GM10847 (cell line): ENCODE data around the gene CRIM1.

Experiments used
- POLR2A ChIP-seq: IDR thresholded peaks from 2 replicates; pipeline ENCODE4 v1.6.1; 2011; ENCODE audit not compliant: insufficient read length; ENCODE audit errors: extremely low read depth

Gene CRIM1

GRCh38 chr2:36463365-36463764, 107.8 kb downstream of the CRIM1 start:
- no peak for TF ChIP-seq POLR2A

- no peak for TF ChIP-seq POLR2A
These were observed 108.6 kb downstream of the CRIM1 start for GRCh38 chr2:36464006-36464721.

GRCh38 chr2:36466135-36466534, 110.6 kb downstream of the CRIM1 start:
- no peak for TF ChIP-seq POLR2A

GRCh38 chr2:36468463-36469105, 113.0 kb downstream of the CRIM1 start:
- TF ChIP-seq POLR2A, result no peak

- no peak for TF ChIP-seq POLR2A
These were observed 113.5 kb downstream of the CRIM1 start for GRCh38 chr2:36469106-36469477.

GRCh38 chr2:36469710-36470109, 114.1 kb downstream of the CRIM1 start:
- TF ChIP-seq POLR2A, result no peak

- no peak for TF ChIP-seq POLR2A
These were observed 117.7 kb downstream of the CRIM1 start for GRCh38 chr2:36473230-36473629.

GRCh38 chr2:36476411-36476810, 120.8 kb downstream of the CRIM1 start:
- TF ChIP-seq POLR2A, result no peak

- no peak for TF ChIP-seq POLR2A
These were observed 121.7 kb downstream of the CRIM1 start for GRCh38 chr2:36477315-36477714.

- TF ChIP-seq POLR2A, result no peak
These were observed 122.2 kb downstream of the CRIM1 start for GRCh38 chr2:36477746-36478145.

- TF ChIP-seq POLR2A, result no peak
These were observed 122.8 kb downstream of the CRIM1 start for GRCh38 chr2:36478332-36478738.

- TF ChIP-seq POLR2A, result no peak
These were observed 123.4 kb downstream of the CRIM1 start for GRCh38 chr2:36478999-36479398.

GRCh38 chr2:36479406-36479805, 123.8 kb downstream of the CRIM1 start:
- TF ChIP-seq POLR2A, result no peak

GRCh38 chr2:36480028-36480427, 124.5 kb downstream of the CRIM1 start:
- TF ChIP-seq POLR2A, result no peak

GRCh38 chr2:36480636-36481035, 125.1 kb downstream of the CRIM1 start:
- no peak for TF ChIP-seq POLR2A

GRCh38 chr2:36481709-36482108, 126.1 kb downstream of the CRIM1 start:
- TF ChIP-seq POLR2A, result no peak
